Activated naive CD4-positive, alpha-beta T cell treated with Interleukin-2 at 50 U/mL for 16 hours (primary cell): Measurements from ENCODE around the gene GET3.
"Not testable (repeated sequence)": the region's sequence is repeated elsewhere in the genome, so short reads cannot be mapped to it uniquely, and the experiment has no call there.

ENCODE experiments used
- DNase-seq: peaks from one replicate; pipeline ENCODE4 v3.0.0-alpha.2; 2020

Gene GET3

DNA sequence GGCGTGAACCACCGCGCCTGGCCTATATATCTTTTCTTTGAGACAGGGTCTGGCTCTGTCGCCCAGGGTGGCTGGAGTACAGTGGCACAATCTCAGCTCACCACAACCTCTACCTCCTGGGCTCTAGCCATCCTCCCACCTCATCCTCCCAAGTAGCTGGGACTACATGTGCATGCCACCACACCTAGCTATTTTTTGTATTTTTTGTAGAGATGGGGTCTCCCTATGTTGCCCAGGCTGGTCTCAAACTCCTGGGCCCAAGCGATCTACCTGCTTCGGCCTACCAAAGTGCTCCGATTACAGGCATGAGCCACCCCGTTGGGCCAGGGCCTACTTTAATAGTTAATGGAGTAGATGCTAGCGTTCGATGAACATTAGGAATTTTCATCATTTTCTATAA is 17.0 kb upstream of the GET3 start:
- DNase-seq, result no peak

DNA sequence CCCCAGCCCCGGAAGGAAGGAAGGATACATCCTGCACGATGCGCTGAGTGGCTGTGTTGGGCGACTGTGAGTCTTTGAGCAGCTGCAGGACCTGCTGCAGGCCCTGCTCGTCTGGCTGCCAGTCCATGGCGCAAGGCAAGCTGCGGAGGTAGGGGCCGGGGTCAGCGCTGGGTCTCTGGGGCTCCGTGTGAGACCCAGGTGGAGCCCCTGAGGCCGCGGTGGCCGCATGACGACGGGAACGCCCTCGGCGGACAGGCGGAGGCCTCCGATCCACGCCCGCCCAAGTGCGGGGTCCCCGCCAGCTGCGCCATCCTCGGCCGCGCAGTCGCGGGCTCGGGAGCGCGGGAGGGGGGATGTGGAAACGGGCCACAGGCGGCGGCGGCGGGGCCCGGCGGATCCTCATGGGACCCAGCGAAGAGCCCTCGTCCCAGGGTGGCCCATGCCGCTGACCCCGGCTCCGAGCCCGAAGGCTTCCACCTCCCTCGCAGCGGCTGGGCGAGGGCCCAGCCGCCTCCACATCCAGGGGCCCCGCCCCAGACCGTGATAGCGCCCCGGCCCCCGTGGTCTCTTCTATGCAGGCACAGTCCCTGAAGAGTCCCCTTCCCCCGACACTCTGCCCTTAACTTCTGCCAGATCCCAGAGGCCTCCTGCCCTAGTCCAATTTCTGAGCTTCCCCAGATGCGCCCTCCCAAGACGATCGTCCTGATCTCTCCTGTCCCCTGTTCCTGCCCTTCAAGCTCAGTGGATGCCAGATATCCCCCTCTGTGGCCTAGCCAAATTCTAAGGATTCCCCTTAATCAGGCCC is 16.2 kb upstream of the GET3 start:
- peak; percentile 21 for DNase-seq

DNA sequence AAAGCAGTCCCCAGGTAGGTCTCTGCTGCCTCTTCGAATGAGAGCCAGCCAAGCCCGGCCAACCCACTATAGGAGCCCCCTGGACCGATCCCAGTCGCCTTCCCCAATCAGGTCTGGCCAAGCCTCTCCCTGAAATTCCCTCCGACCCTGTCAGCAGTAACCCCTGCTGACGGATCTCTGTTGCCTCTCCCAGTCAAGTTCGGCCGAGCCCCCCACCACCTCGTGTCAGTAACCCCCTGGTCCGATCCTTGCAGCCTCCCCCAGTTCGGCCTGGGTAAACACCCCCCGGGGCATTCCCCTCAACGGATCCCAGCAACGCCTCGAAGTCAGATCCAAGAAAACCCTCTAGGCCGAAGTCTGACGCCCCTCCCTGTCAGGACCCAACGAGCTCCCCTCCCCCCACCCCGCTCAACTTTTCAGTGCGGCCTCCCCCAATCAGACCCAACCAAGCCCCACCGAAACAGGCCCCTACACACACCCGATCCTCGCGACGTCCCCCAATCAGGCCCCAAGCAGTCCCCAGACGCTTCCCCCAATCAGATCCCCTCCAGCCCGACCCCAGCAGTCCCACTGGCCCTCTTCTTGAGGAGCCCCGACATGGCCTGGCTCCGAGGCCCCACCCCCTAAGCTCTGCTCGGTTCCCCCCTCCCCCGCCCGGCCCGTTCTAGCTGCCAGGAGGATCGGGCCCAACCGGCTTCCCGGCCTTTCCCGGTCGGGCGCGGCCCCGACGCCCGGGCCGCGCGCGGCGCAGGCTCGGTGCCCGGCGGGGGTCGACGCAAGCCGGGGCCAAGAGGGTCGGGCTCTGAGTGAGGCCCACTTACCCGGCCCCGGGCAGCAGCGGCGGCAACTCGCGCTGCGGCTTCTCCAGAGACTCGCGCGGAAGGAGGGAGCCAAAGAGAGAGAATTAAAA is 15.4 kb upstream of the GET3 start:
- peak; percentile 49 for DNase-seq

DNA sequence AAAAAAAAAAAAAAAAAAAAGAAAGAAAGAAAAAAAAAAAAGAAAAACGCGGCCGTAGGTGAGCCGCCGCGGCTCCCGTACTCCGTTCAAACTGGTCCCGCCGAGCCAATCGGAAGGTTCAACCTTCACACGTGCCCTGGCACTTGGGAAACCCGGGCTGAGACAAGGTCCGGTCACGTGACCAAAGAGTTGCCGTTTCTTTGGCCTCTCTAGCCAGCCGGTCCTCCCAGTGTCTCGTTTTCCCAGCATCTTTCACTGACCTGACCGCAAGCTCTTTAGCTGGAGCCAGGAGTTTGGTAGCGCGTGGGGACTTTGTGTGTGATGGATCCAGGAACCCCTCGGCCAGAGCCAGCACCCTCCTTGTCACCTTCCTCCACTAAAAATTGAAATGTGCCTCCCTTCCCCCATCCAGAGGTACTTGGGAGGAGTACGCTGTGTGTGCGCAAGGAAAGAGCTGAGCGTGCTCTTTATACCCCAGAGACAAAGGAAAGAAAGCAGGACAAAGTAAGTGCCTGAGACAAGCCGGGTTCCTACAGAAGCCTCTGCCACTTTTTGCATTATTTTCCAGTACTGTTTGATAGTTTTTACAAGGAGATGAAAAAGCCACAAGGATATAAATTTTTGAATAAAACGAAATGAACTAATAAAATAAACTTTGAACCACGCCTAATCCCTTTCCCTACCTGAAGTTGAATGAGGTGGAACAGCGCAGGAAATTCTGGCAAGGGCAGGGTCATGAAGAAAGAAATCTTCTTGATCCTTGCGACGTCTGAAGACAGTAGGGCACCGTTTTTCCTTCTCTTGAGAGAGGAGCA is 14.5 kb upstream of the GET3 start:
- peak; percentile 93 for DNase-seq

DNA sequence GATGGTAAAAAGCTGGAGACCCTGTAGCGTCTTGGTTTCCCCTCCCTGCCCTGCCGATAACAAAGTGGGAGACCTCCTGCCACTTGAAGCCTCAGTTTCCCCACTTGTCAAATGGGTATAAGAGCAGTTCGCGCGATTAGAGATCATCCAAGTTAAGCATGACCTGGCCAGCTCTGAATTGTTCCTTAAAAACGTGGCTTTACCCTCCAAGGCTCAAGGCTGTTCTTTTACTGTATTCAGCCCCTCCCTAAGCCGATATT is 14.0 kb upstream of the GET3 start:
- peak; percentile 3 for DNase-seq

DNA sequence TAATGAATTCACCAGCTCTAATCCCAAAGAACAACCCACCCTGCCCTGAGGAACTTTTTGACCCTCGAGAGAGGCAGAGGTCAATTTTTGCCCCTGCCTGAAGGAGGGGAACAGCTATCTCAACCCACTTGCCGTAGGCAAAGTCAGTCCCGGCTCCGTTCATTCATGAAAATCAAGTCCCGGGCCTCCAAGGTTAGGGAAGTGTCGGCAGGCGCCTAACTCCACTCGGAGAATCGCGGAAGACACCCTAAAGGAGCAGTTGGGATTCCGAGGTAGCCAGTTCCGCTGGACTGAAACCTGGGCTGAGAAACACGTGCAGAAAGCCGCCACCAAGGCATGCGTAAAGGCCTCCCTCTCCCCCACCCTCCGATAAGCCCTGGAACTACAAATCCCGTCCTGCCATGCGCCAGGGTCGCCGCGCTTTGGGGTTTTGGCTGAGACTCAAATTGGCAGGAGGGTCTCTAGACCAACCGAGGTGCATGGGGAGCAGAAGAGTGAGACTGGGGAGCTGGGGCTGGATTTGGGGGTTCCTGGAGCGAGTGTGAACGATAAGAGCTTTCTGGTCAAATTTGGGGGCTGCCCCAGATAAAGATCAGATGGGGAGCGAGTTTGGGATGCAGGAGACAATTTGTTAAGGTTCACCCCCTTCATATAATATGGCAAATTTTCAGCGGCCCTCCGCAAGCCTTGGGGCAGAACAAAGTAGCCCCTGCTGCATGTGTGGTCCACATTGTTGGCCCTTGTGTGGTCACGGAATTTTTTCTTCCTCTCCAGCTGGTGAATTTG is 13.5 kb upstream of the GET3 start, which contains the start of gene TNPO2:
TNPO2 (minus strand) TSS at position 292 of the 786 bp plus-strand sequence. CDS start 2,955 bp downstream, outside the sequence.
- DNase-seq, result peak; percentile 78

DNA sequence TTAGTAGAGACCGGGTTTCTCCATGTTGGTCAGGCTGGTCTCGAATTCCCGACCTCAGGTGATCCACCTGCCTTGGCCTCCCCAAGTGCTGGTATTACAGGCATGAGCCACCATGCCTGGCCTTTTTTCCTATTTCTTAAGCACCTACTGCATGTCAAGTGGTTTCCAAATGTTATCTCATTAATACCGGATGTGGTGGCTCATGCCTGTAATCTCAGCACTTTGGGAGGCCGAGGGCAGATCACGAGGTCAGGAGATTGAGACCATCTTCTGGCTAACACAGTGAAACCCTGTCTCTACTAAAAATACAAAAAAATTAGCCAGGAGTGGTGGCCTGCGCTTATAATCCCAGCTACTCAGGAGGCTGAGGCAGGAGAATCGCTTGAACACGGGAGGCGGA is 11.7 kb upstream of the GET3 start:
- not testable (repeated sequence) for DNase-seq

DNA sequence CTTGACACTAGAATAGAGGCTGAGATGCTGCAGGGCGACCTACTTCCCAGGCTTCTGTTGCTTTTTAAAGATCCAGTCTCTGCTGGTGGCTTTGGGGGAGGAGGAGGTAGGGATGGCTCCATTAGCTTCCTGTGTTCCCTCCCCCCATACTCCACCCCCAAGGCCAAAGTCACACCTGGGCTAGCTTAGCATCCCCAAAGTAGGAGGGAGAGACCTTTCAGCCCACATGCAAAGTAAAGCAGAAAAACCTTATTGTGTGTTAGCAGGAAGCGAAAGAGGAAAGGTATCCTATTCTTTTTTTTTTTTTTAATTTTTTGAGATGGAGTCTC is 10.3 kb upstream of the GET3 start:
- DNase-seq, result no peak

DNA sequence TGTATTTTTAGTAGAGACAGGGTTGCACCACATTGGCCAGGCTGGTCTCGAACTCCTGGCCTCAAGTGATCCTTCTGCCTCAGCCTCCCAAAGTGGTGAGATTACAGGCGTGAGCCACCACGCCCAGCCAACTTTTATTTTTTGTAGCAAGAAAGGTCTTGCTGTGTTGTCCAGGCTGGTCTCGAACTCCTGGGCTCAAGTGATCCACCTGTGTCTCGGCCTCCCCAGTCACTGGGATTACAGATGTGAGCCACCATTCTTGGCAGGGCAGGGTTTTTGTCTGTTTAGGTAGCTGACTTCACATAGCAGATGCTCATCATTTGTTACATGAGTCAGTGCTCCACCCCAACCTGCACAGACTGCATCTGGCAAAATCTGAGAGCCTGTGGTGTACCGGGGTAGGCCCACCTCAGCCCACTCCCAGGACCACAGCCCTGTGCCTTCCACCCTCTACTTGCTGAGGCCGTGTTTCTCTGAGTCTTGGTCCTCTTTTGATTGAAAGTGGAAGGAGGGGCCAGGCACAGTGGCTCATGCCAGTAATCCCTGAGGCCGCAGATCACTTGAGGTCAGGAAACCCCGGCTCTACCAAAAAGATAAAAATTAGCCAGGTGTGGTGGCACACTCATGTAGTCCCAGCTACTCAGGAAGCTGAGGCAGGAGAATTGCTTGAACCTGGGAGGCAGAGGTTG is 9.4 kb upstream of the GET3 start:
- DNase-seq, result no peak

DNA sequence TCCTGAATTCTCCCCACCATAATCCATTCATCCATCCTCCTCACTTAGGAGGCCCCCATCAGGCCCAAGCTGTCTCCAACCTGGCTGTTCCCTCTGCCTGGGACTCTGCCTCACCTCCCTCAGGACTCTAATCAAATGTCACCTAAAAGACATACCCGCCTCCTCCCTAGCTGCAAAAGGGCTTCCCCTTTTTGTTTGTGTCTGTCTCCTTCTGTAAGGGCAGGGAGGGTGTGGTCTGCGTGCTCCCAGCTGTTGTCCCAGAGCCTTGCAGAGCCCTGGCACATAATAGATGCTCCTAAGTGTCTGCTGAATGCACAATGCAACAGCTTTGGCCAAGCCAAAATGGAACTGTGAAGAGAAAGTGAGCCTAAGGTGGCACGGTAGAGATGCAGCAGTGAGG is 7.2 kb upstream of the GET3 start:
- DNase-seq, result no peak

DNA sequence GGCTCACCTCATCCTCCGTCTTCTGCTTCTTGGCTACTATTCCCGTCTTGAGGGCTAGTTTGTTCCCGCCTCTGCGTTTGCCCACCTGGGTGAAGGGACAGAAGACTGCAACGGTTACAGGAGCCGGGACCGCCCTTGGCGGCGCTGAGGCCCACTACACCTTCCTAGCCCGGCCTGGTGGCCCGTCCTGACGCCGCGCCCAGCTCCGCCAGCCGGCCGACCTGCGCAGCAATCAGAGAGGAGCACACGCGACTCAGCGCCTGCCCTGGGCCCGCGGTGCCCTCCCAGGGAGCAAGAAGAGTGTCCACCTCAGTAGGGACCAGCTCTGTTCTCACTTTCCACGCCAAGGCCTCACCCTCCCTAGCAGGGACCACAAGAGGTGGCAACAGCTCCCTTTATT is 6.0 kb upstream of the GET3 start:
- no peak for DNase-seq

DNA sequence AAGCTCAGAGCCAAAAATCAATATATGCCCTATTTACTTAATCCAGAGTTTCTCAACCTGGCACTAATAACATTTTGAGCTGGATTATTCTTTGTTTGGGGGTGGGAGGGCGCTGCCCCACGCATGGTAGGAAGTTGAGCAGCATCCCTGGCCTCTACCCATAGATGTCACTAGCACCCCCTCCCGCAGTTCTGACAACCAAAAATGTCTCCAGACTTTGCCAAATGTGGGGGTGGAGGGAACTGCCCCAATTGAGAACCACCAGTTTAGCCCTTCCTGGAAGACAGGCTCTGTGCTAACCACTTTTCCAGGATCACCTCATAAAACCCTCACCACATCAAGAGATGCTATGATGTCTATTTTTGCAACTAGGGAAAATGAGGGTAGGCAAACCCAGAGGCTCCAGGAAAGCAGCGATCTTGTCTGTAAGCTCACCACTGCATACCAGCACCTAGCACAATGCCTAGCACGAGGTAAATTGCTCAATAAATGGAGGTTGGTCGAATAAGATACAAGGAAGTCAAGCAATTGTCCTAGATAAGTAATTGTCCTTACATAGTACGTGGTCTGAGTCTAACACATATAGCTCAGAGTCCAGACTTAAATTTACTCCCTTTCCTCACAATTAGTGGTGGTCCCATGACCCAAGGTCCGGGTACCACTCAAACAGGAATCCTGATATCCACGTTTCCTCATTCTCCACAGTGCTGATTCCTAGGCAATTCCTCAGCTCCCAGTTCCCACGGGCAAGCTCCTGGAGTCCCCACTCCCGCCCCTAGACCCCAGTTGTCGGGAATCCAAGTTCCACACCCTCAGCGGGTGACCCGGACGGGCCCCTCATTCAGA is 3.7 kb upstream of the GET3 start:
- peak; percentile 45 for DNase-seq

DNA sequence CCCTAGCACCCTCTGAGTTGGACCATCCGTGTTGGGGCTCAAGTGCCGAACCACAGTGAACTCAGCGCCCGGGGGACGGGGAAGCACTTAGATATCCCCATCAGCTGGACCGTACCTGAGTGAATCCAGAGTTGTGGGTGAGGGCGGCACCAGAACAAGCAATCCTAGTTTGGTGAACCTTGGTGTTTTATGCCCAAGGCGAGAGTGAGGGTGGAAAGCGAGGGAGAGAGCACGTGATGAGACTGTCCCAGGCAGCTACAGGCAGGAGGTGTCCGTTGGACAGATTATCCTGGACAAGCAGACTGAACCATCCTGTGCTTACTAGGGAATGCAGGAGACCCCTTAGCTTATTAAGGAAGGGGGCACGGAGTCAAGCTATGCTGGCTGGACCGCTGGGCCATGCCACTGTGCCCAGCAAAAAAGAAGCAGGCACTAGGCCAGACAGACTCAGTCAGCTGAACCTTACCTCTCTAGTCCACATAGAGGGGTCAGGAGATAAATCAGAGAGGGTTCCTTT is 596 bp downstream of the GET3 start:
- DNase-seq, result no peak

DNA sequence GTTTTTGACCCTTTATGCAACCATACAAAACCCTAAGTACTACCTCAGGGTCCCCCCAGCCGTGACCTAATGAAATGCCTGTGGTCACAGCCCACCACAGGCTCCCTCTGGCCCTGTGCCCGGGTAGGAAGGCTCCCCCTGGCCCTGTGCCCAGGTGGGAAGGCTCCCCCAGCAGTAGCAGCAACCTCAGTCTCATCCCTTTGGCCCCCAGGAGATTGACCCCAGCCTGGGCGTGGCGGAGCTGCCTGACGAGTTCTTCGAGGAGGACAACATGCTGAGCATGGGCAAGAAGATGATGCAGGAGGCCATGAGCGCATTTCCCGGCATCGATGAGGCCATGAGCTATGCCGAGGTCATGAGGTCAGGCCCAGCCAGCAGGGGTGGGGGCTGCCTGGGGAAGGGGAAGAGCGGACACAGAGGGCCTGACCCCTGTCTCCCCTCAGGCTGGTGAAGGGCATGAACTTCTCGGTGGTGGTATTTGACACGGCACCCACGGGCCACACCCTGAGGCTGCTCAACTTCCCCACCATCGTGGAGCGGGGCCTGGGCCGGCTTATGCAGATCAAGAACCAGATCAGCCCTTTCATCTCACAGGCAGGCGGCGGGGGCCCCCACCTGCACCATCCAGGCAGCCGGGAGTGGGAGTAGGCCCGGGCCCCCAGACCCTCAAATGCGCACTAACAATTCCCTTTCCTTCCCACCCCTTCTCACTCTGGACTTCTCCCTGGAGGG is 8.0 kb downstream of the GET3 start:
- DNase-seq, result no peak

DNA sequence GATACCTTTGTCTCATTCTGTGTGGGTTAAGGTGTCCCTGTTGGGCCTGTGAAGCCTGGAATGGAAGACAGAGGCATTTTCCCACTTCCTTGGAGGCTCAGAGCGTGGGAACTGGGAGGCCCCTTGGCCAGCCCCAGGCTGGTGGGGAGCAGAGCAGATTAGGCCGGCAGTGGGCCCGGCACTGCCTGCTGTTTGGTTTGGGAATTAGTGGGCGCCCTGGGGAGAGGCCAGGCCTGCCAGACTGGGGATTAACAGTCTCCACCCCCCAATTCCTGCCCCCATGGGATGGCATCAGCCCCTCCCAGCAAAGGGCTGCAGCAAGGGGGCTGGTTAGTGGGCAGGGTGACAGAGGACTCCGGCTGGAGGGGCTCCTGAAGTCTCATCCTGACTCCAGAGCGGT is 11.2 kb downstream of the GET3 start:
- DNase-seq, result no peak

DNA sequence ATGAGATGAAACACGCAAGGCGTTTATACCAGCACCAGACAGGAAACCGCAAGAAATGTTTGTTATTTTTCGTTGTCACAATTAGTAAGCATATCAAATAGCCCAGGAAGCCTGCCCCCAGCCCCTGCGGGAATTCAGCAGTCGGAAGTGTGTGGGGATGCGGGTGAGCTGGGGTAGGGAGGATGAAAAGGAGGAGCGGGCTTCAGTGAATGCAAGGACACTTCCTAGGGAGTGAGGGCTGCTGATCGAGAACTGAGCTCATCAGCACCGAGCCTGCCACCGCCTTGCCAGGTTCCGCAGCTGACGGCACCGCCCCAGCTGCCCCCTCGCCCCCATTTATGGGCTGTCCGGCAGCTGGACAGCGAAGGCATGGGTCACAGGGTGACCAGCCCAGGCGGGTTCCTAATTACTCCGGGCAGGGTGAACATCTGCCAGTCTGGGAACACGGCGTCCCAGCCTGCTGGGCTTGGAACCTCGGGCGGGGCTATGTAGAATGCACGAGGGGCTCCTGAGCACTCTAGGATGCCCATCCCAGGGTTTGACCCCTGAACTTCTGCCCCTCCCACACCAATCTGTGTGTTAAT is 12.7 kb downstream of the GET3 start:
- no peak for DNase-seq

DNA sequence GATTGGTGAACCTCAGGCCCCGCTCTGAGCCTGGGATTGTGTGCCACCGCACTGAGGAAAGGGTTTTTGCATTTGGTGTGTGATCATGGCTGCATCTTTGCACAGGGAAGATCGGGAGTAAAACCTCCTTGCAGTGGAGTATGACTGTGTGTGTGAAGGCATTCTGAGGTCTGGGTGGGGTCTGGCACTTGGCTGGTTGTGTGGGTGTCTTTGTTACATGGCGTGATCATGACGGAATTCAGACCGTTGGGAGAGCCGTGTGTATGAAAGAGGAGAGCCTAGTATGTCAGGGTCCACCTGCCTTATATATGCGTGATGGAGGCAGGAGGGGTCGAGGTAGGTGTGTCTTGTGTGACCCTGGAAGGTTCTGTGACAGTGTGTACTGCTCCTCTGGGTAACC is 13.6 kb downstream of the GET3 start:
- DNase-seq, result no peak

DNA sequence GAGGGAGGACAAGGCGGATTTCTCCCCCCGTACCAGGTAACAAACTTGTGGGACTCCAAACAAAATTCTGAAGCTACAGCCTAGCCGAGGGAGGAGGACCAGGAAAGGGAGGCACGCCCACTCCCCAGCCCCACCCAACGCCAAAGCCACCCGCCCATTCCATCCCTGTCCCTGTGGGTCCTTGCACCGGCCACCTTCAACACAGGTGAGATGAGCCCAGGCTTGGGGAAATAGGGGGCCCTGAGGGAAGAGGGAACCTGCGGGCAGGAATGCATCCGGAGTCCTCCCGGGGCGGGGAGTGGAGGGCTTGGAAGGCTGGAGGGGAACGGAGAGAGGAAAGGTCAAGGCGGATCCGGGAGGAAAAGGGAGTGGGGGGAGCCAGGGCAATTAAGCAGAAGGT is 14.3 kb downstream of the GET3 start, which contains the start of gene BEST2:
BEST2 (plus strand) TSS at position 157 of the 400 bp plus-strand sequence. CDS start 802 bp downstream, outside the sequence.
- no peak for DNase-seq

DNA sequence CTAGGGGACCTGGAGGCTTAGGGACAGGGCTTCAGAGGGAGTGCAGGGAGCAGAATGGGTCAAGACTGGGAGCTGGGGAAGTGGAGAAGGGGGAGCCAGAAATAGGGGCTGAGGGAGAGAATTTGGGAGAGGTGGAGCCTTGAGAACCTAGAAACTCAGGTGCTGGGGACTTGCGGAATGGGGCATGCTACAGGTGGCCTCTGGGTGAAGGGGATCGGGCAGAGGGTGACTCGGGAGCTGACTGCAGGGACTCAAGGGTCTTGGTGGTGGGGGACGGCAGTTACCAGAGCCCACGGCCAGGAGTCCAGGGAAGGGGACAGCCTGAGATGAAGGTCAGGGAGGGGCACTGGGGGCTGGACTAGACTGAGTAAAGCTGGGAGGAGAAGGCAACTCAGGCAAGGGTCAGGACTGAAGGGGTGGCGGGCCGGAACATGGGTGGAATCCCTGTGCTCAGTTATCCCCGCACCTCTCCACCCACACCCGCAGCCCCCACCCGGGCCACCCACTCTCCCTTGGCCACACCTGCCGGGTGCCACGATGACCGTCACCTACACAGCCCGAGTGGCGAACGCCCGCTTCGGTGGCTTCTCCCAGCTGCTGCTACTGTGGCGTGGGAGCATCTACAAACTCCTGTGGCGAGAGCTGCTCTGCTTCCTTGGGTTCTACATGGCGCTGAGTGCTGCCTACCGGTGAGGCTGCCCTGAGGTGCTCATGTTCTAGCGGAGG is 14.9 kb downstream of the GET3 start:
- DNase-seq, result no peak
